HEK293 (cell line): ENCODE data around the gene GMNC.
A peak's percentile ranks its signal among the peaks of the same experiment; 100 is the strongest.

Experiments used
- CTCF ChIA-PET: fragments of 350-600 bp; formaldehyde crosslinking; extraction: SDS; loops from one replicate; lab custom pipeline; 2021; ENCODE audit warnings: antibody characterized with exemption; lab: Yijun Ruan, JAX
- POLR2A ChIA-PET: fragments of 300-600 bp; formaldehyde crosslinking; extraction: SDS; loops from one replicate; lab custom pipeline; 2020; ENCODE audit warnings: antibody characterized with exemption, inconsistent platforms; lab: Yijun Ruan, JAX
- H3K27ac ChIP-seq: fragments of 200-500 bp; sonication (Bioruptor generic); 2 replicates; pipeline ENCODE4 v1.5.1; 2014; ENCODE audit warnings: low read depth, low read length, control low read depth, inconsistent platforms; ENCODE audit errors: extremely low read depth
- H3K36me3 ChIP-seq, 2 experiments: fragments of 200-500 bp in 1 of 2; sonication (Bioruptor generic) in 1 of 2; 1 replicate in 1 of 2; 2 replicates in 1 of 2; pipeline ENCODE4 v1.5.1; 2014 to 2017; ENCODE audit warnings: inconsistent platforms in 2 of 2, low read length in 2 of 2; ENCODE audit not compliant: control insufficient read depth in 2 of 2, insufficient read depth in 1 of 2
- H3K4me1 ChIP-seq: fragments of 200-500 bp; sonication (Bioruptor generic); 2 replicates; pipeline ENCODE4 v1.5.1; 2014; ENCODE audit warnings: mild to moderate bottlenecking, low read length, inconsistent platforms; ENCODE audit not compliant: control insufficient read depth, insufficient read depth
- H3K4me3 ChIP-seq: 2 replicates; pipeline ENCODE4 v1.5.1; 2011; ENCODE audit warnings: low read depth, mild to moderate bottlenecking, control low read depth, low read length, moderate library complexity
- H3K9me3 ChIP-seq: fragments of 200-500 bp; sonication (Bioruptor generic); 2 replicates; pipeline ENCODE4 v1.5.1; 2014; ENCODE audit warnings: low read depth, low read length, inconsistent platforms; ENCODE audit not compliant: control insufficient read depth, insufficient read depth
- PRDM1 ChIP-seq: fragments of 450-650 bp; formaldehyde crosslinking; IDR thresholded peaks from 2 replicates; pipeline ENCODE4; 2016; ENCODE audit warnings: missing biosample characterization, missing genetic modification characterization
- YY2 ChIP-seq: fragments of 450-650 bp; formaldehyde crosslinking; IDR thresholded peaks from 2 replicates; pipeline ENCODE4 v1.5.1; 2016; ENCODE audit warnings: missing biosample characterization, missing genetic modification characterization
- ZBTB21 ChIP-seq: fragments of 450-650 bp; formaldehyde crosslinking; IDR thresholded peaks from 2 replicates; pipeline ENCODE4 v1.5.1; 2017; ENCODE audit warnings: missing biosample characterization, missing genetic modification characterization
- ZBTB8A ChIP-seq: fragments of 450-650 bp; formaldehyde crosslinking; IDR thresholded peaks from 2 replicates; pipeline ENCODE4 v1.5.1; 2016; ENCODE audit warnings: missing biosample characterization, missing genetic modification characterization
- ZNF184 ChIP-seq: fragments of 450-650 bp; IDR thresholded peaks from 2 replicates; pipeline ENCODE4 v1.5.1; 2018; ENCODE audit warnings: missing biosample characterization, mild to moderate bottlenecking, missing genetic modification characterization
- ZNF335 ChIP-seq: fragments of 450-650 bp; formaldehyde crosslinking; conservative IDR thresholded peaks from 2 replicates; pipeline ENCODE4 v1.5.1; 2016; ENCODE audit warnings: missing biosample characterization, missing genetic modification characterization
- ZNF544 ChIP-seq: fragments of 450-650 bp; formaldehyde crosslinking; IDR thresholded peaks from 2 replicates; pipeline ENCODE4 v1.5.0; 2017; ENCODE audit warnings: missing biosample characterization, missing genetic modification characterization
- ZNF561 ChIP-seq: fragments of 450-650 bp; IDR thresholded peaks from 2 replicates; pipeline ENCODE4 v1.5.1; 2018; ENCODE audit warnings: missing biosample characterization, missing genetic modification characterization, borderline replicate concordance
- ZNF629 ChIP-seq: fragments of 450-650 bp; formaldehyde crosslinking; IDR thresholded peaks from 2 replicates; pipeline ENCODE4 v1.5.1; 2017; ENCODE audit warnings: missing biosample characterization, missing genetic modification characterization
- ZNF664 ChIP-seq: fragments of 450-650 bp; formaldehyde crosslinking; IDR thresholded peaks from 2 replicates; pipeline ENCODE4 v1.5.1; 2016; ENCODE audit warnings: missing biosample characterization, missing genetic modification characterization
- ZNF747 ChIP-seq: fragments of 450-650 bp; formaldehyde crosslinking; IDR thresholded peaks from 2 replicates; pipeline ENCODE4 v1.5.1; 2016; ENCODE audit warnings: missing biosample characterization, missing genetic modification characterization
- ZNF777 ChIP-seq: fragments of 450-650 bp; formaldehyde crosslinking; IDR thresholded peaks from 2 replicates; pipeline ENCODE4 v1.5.1; 2017; ENCODE audit warnings: missing biosample characterization, missing genetic modification characterization, borderline replicate concordance
- ZSCAN30 ChIP-seq: fragments of 450-650 bp; IDR thresholded peaks from 2 replicates; pipeline ENCODE4 v1.5.1; 2018; ENCODE audit warnings: missing biosample characterization, mild to moderate bottlenecking, missing genetic modification characterization, moderate library complexity
- TF ChIP-seq, protein P1 (sequence below): fragments of 450-650 bp; formaldehyde crosslinking; IDR thresholded peaks from 2 replicates; pipeline ENCODE4 v1.5.1; 2017; ENCODE audit warnings: missing biosample characterization, missing genetic modification characterization
- TF ChIP-seq, protein P2 (sequence below): fragments of 450-650 bp; formaldehyde crosslinking; IDR thresholded peaks from 2 replicates; pipeline ENCODE4 v1.5.1; 2016; ENCODE audit warnings: missing biosample characterization, missing genetic modification characterization
- TF ChIP-seq, protein P3 (sequence below): fragments of 450-650 bp; formaldehyde crosslinking; IDR thresholded peaks from 2 replicates; pipeline ENCODE4 v1.5.1; 2016; ENCODE audit warnings: missing biosample characterization, missing genetic modification characterization

GMNC gene

DNA sequence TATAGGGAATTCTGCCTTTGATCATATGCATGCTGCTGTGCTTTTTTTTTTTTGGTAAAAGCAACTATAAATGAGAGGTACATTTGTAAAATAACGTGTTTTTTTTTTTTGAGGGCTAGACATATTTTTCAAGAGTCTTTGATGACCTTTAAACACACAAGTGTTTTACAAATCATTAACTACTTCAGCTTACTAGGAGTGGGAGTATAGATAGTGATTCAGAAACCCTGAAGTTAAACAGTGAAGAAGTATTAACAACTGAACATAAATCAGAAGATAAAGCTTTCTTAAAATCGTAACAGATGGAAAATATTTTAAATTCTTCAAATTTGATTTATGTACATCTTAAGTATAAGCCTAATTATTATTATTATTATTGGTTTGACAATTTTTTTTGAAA lies 2.9 kb upstream of the GMNC start (continued):
- TF ChIP-seq, protein P1, sequence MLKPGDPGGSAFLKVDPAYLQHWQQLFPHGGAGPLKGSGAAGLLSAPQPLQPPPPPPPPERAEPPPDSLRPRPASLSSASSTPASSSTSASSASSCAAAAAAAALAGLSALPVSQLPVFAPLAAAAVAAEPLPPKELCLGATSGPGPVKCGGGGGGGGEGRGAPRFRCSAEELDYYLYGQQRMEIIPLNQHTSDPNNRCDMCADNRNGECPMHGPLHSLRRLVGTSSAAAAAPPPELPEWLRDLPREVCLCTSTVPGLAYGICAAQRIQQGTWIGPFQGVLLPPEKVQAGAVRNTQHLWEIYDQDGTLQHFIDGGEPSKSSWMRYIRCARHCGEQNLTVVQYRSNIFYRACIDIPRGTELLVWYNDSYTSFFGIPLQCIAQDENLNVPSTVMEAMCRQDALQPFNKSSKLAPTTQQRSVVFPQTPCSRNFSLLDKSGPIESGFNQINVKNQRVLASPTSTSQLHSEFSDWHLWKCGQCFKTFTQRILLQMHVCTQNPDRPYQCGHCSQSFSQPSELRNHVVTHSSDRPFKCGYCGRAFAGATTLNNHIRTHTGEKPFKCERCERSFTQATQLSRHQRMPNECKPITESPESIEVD (tag by site-specific recombination) = no peak

DNA sequence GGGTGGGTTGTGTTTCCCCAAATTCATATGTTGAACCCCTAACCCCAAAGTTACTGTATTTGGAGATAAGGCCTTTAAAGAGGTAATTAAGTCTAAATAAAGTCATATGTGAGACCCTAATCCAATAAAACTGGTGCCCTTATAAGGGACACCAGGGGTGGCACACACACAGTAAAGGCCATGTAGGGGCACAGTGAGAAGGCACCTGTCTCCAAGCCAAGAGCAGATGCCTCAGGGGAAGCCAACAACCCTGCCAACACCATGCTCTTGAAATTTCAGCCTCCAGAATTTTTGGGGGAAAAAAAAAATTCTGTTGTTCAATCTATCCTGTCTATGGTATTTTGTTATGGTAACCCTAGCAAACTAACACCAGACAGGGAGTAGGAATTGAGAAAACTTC lies 1.5 kb upstream of the GMNC start:
- CTCF ChIA-PET = interaction anchor here (1.1 kb wide), 1 partner anchor 187 kb away, joined by 3 read pairs; no protein-coding TSS in a partner anchor
- TF ChIP-seq ZNF544 (tag by site-specific recombination) = no peak
- peak; percentile 37; the same call in 1 of the 2 replicates for TF ChIP-seq ZBTB8A (tag by site-specific recombination)
- TF ChIP-seq ZNF747 (tag by site-specific recombination) = no peak

DNA sequence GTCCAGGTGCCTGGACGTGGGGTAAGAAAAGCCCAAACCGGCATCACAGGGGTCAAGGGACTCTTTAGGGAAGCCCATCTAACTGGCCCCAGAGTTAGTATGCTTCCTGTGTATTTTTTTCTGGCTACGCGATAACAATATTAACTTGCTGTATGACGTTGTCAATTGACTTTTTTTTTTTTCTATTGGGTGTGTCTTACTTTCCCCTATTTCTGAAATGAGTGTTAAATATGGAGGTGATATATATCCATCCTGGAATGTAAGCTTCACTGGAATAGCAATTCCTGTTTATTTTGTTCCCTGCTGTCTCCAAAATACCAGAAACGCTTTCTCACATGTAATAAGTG lies 598 bp upstream of the GMNC start:
- H3K9me3 ChIP-seq = no peaks in the 10 kb centered on the region
- no peaks in the 10 kb centered on the region for H3K4me1 ChIP-seq
- CTCF ChIA-PET = interaction anchor here (1.1 to 1.4 kb wide), 3 partner anchors 11 to 188 kb away, joined by 3 to 4 read pairs (median 3); no protein-coding TSS in a partner anchor
- H3K4me3 ChIP-seq = peak overlapping the region; percentile 69
- no peaks in the 10 kb centered on the region for H3K36me3 ChIP-seq
- TF ChIP-seq ZBTB21 (tag by site-specific recombination) (peak; percentile 64), ZNF777 (tag by site-specific recombination) (peak; percentile 31; the same call in 1 of the 2 replicates), ZNF664 (peak; percentile 71; the same call in 1 of the 2 replicates), ZNF561 (tag by site-specific recombination) (0 out of 2 replicates have a peak, but pooled peaks have one; percentile 5), ZNF629 (tag by site-specific recombination) (peak; percentile 80; the same call in 1 of the 2 replicates), YY2 (tag by site-specific recombination) (no peak), ZNF184 (tag by site-specific recombination) (no peak), PRDM1 (tag by site-specific recombination) (peak; percentile 58; the same call in 1 of the 2 replicates), ZSCAN30 (tag by site-specific recombination) (0 out of 2 replicates have a peak, but pooled peaks have one; percentile 3), ZNF335 (peak; percentile 58)
- TF ChIP-seq, protein P2, sequence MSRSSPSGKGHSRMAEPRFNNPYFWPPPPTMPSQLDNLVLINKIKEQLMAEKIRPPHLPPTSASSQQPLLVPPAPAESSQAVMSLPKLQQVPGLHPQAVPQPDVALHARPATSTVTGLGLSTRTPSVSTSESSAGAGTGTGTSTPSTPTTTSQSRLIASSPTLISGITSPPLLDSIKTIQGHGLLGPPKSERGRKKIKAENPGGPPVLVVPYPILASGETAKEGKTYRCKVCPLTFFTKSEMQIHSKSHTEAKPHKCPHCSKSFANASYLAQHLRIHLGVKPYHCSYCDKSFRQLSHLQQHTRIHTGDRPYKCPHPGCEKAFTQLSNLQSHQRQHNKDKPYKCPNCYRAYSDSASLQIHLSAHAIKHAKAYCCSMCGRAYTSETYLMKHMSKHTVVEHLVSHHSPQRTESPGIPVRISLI (tag by site-specific recombination) = 0 out of 2 replicates have a peak, but pooled peaks have one; percentile 53
- POLR2A ChIA-PET = interaction anchor here (0.7 kb wide), 1 partner anchor 56 kb away, joined by 6 read pairs; no protein-coding TSS in a partner anchor
- H3K27ac ChIP-seq = no peak overlapping the region

More for the DNA sequence above, 1.5 kb upstream of the GMNC start:
- Histone ChIP-seq H3K9me3 (no peaks in the 10 kb centered on the region), H3K36me3 (no peaks in the 10 kb centered on the region), H3K4me1 (no peaks in the 10 kb centered on the region), H3K4me3 (no peak overlapping the region), H3K27ac (no peak overlapping the region)
- POLR2A ChIA-PET = no interaction called here

DNA sequence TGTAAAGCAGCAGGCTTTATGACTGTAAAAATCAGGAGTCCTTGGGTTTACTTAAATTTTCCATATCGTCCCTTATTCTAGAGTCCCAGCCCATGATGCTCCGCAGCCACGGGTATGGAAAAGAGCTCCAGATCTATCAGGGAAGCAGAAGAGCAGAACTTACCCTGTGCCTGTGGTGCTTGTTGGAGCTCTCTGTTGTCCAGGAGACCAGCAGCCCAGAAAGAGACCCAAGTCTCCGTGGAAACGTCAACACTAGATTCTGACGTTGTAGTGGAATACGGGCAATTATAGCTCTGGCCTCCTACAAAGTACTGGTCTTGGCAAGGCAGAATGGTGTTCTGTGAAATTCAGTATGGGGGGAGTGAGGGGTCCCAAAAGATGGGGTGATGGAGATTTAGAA lies 2.0 kb downstream of the GMNC start:
- TF ChIP-seq, protein P3, sequence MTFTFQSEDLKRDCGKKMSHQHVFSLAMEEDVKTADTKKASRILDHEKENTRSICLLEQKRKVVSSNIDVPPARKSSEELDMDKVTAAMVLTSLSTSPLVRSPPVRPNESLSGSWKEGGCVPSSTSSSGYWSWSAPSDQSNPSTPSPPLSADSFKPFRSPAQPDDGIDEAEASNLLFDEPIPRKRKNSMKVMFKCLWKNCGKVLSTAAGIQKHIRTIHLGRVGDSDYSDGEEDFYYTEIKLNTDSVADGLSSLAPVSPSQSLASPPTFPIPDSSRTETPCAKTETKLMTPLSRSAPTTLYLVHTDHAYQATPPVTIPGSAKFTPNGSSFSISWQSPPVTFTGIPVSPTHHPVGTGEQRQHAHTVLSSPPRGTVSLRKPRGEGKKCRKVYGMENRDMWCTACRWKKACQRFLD (tag by site-specific recombination) = no peak
- POLR2A ChIA-PET = no interaction called here
- CTCF ChIA-PET = no interaction called here

More for the DNA sequence above, 2.0 kb downstream of the GMNC start:
- H3K9me3 ChIP-seq = no peaks in the 10 kb centered on the region
- H3K4me1 ChIP-seq = no peaks in the 10 kb centered on the region
- H3K4me3 ChIP-seq = no peak overlapping the region
- no peaks in the 10 kb centered on the region for H3K36me3 ChIP-seq
- no peak overlapping the region for H3K27ac ChIP-seq
